Inferior parietal cortex (tissue), 1 donor: ENCODE results near the gene DNAH1.

Source experiments
- DNase-seq: peaks from one replicate; pipeline ENCODE4 v3.0.0-alpha.2; 2016; ENCODE audit errors: extremely low spot score

DNAH1 gene

GRCh38 chr3:52402706-52403270, 86.7 kb downstream of the DNAH1 start:
- no peak for DNase-seq

GRCh38 chr3:52403271-52403841, 87.2 kb downstream of the DNAH1 start:
- no peak for DNase-seq

DNA sequence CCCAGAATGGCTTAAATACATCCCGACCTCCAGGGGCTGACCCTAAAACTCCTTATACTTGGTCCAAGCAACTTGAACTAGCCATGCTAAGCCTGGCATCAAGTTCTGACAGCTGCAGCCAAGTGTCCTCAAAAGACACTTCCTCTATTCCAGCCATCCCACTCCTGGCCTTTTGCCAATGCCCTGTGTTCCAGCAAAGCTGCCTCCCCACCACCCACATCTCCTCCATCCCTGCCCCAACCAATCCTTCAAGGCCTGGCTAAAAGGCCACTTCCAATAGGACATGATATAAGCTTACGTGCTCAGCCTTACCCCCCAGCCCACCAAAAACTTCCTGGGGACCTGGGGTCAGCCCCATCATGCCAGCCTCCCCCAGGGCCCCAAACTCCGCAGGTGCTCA, 87.8 kb downstream of the DNAH1 start:
- DNase-seq = no peak

- DNase-seq = no peak
These were observed 88.3 kb downstream of the DNAH1 start for GRCh38 chr3:52404391-52404790.

- no peak for DNase-seq
These were observed 88.9 kb downstream of the DNAH1 start for GRCh38 chr3:52405066-52405465.

- DNase-seq = no peak
These were observed 89.5 kb downstream of the DNAH1 start for GRCh38 chr3:52405601-52406110.

DNA sequence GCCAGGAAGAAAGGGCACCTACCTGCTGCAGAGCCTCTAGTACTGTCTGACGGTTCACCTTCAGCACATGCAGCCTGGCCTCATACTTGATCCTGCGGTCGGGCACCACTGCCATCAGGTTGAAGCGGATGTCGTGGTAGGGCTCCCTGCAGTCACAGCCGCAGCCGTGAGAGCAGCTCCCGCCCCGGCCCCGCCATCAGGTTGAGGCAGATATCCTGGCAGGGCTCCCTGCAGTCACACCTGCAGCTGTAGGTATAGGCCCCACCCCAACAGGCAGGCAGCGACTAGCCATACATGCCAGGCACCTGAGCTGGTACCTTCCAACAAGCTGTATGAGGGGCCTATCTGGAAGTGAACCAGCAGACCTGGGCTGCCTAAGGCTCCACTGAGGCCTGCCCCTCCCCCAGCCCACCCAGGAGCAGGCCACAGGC, 90.1 kb downstream of the DNAH1 start:
- no peak for DNase-seq

- no peak for DNase-seq
These were observed 90.8 kb downstream of the DNAH1 start for GRCh38 chr3:52406791-52407510.

DNA sequence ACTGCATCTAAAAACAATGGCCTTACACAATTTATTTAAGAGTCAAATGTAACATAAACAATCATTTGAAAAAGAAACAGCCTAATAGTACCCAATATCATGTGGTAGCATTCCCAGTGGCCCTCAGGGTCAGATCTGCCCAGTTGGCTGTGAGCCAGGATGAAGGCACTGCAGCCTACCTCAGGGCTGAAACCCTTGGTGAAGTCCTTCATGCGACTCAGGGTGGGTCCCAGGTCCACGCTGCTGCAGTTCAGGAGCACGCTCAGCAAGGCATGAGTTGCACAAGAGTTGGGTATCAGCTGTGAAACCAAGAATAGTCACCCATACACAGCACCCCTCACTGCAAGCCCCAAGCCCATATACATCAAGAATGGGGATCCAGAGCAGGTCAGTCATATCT, 91.7 kb downstream of the DNAH1 start:
- DNase-seq = no peak

- DNase-seq = no peak
These were observed 92.3 kb downstream of the DNAH1 start for GRCh38 chr3:52408466-52408865.

GRCh38 chr3:52415800-52416199, 99.7 kb downstream of the DNAH1 start:
- DNase-seq = no peak

DNA sequence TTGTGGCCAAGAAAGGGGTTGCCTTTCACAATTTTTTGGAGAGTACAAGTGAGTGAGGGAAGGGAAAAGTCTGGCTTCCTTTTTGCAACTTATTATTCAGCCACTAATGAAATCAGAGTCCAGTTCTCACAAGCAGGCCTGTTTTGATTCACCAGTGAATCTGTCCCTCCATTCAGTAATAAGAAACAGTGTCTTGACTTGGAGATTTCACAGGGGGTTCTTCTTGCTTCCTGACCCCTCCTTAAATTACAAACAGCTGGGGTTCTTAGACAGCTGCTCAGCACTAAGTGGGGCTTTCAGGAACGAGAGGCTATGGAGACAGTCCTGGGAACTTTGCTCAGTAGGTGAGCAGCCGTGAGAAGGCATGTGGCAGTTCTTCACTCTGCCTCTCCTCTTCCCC, 104.3 kb downstream of the DNAH1 start:
- no peak for DNase-seq

GRCh38 chr3:52422669-52423068, 106.5 kb downstream of the DNAH1 start:
- no peak for DNase-seq

DNA sequence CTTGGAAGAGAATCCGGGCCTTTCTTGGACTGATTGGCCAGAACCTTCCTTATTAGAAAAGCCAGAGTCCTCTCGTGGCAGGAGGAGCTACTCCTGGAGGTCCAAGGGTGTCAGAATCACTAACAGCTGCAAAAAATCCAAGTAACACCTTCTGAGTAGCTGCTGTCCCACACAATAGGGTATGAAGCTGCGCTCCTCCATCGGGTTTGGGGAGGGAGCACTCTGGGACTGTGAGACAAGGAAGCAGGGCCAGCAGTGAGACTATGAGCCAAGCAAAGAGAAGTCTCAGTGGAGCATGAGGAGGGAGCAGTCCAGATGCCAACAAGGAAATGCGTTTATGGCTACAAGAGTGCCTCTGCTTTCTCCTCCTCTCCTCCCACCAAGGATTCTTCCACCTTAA, 107.1 kb downstream of the DNAH1 start:
- DNase-seq = no peak

DNA sequence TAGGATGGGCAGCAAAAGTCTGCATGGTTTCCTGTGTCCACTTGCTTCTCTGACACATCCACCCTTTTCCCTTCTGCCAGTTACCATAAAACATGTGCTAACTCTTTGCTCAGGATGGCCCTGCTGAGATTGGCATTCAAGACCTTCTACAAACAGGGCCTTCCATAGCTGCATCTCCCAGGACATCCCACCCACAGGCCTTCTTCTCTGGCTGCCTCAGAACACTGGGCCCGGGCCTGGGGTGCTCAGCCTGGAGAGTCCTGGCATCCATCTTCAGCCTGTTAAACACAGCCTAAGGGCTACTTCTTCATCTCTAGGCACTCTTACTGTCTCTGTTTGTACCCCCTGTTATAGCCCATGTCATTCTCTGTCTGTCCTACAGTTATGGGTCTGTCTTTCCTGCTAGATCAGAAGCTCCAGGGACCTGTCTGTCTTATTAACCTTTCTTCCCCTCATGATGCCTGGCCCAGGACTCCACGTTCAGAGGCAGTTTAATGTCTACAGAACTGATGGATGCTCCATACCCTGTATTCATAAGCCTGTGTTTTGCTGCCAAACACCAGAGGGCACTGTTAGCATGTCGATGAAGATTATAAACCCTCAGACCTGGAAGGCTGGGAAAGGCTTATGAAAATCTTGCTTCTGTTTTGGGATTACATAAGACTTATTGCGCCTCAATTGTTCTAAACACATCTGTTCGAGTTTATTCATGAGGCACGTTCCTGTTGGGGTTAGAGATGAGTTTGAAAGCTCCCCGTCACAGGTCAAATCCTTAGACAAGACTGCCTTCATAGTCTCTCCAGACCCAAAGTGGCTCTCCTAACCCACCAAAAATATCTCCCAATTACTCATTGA, 112.3 kb downstream of the DNAH1 start:
- DNase-seq = peak; percentile 91

- DNase-seq = no peak
These were observed 112.9 kb downstream of the DNAH1 start for GRCh38 chr3:52429031-52429430.

GRCh38 chr3:52429779-52430415, 113.8 kb downstream of the DNAH1 start:
- no peak for DNase-seq

- no peak for DNase-seq
These were observed 114.3 kb downstream of the DNAH1 start for GRCh38 chr3:52430416-52430810.

- DNase-seq = no peak
These were observed 115.5 kb downstream of the DNAH1 start for GRCh38 chr3:52431459-52432223.

DNA sequence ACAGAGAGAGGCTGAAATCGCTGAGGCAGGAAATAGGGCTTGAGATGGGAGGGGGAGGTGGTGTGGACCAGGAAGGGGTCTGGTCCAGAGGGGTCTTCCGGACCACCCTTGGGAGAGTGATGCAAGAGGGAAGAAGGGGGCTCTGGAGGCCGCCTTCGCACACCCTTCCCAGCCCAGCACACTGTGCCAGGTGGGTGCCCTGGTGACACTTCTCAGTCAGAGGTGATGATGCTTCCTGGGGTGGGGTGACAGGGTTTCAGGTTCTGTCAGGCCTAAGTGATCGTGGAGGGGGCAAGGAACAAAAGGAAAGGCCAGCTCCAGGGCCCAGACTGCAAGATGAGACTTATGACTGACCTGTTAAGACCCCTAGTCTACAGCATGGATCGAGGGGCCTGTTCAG, 116.1 kb downstream of the DNAH1 start:
- no peak for DNase-seq

DNA sequence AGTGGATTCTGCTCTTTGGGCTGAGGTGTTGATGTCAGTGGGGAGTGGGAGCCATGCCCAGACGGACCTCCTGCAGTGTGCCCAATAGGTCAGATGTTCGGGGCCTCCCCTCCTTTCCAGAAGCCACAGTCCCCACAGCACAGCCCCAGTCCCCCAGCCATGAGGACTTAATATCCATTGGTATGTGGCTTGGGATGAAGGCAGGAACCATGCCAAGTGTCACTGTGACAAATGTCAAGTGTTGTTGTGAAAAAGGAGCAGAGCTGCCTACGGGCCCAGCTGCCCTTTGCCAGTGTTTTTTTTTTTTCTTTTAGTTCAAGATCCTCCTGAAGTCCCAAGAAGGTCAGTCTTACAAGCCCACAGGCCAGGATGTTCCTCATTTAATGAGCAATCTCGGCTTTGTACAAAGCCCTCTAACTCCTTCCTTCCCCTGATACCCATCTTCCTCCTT, 116.6 kb downstream of the DNAH1 start:
- no peak for DNase-seq
